GM12878 (cell line): Measurements from ENCODE around the gene EEPD1. TPM values are rescaled to one million over a fixed set of nuclear protein-coding genes. Genes with fewer than 3 reads are reported as not detected.

Source experiments
- ATAC-seq: fragments of 200-7000 bp; cut with Tn5 transposase; 3 replicates; pipeline ENCODE4 v1.9.1; 2020; ENCODE audit warnings: mild to moderate bottlenecking, moderate library complexity
- BruUV-seq: library from RNA; stranded (reverse); fragments of 400-500 nt; replicated peaks from 2 replicates; lab custom pipeline; 2021; lab: Mats Ljungman, UMichigan
- CTCF ChIA-PET: fragments of 300-600 bp; sonication (Branson Sonifier 250); formaldehyde crosslinking; extraction: SDS; loops from one replicate; lab custom pipeline; 2021; ENCODE audit warnings: inconsistent platforms; lab: Yijun Ruan, JAX
- POLR2A ChIA-PET: fragments of 350-600 bp; formaldehyde crosslinking; extraction: SDS; loops from one replicate; lab custom pipeline; 2021; ENCODE audit warnings: inconsistent platforms; lab: Charles Lee
- RAD21 ChIA-PET: fragments of 300-600 bp; sonication (Branson Sonifier 250); formaldehyde crosslinking; loops from one replicate; lab custom pipeline; 2023; ENCODE audit warnings: antibody characterized with exemption; ENCODE audit not compliant: unreplicated experiment; lab: Charles Lee
- SMC1A ChIA-PET: fragments of 300-600 bp; sonication (Branson Sonifier 250); formaldehyde crosslinking; loops from one replicate; lab custom pipeline; 2023; ENCODE audit not compliant: unreplicated experiment, uncharacterized antibody; lab: Charles Lee
- DNase-seq: peaks from one replicate; pipeline ENCODE4 v3.0.0-alpha.2; 2011; ENCODE audit warnings: low read depth, low spot score
- FAIRE-seq: peaks from 3 replicates; lab custom pipeline; 2011; peaks lifted over from hg19 to GRCh38; lab: Jason Lieb, UNC
- H2AFZ ChIP-seq: 2 replicates; pipeline ENCODE4 v1.6.0; 2011; ENCODE audit warnings: low read depth, low read length, control low read depth; ENCODE audit not compliant: control insufficient read depth
- H3K27ac ChIP-seq: 2 replicates; pipeline ENCODE4 v1.5.1; 2011; ENCODE audit warnings: control low read depth; ENCODE audit not compliant: control insufficient read depth, insufficient read depth
- H3K27me3 ChIP-seq, 2 experiments: replicated peaks in 1 of 2; 2 replicates each; pipeline versions ENCODE4 v1.6.0 to v1.6.1; 2011; ENCODE audit warnings: low read length in 1 of 2; ENCODE audit not compliant: control insufficient read depth in 2 of 2, insufficient read depth in 2 of 2
- H3K36me3 ChIP-seq, 2 experiments: 2 replicates each; pipeline ENCODE4 v1.5.1; 2011; ENCODE audit warnings: low read length in 1 of 2; ENCODE audit not compliant: control insufficient read depth in 2 of 2, insufficient read depth in 2 of 2
- H3K4me1 ChIP-seq: 2 replicates; pipeline ENCODE4 v1.6.1; 2011; ENCODE audit warnings: mild to moderate bottlenecking, low read length, moderate library complexity, mixed read lengths; ENCODE audit not compliant: control insufficient read depth, insufficient read depth
- H3K4me2 ChIP-seq: 2 replicates; pipeline ENCODE4 v1.6.0; 2011; ENCODE audit warnings: control low read depth; ENCODE audit not compliant: control insufficient read depth, insufficient read depth
- H3K4me3 ChIP-seq: fragments of 200-600 bp; sonication (generic); 2 replicates; pipeline ENCODE4 v1.5.1; 2016
- H3K79me2 ChIP-seq: 2 replicates; pipeline ENCODE4 v1.6.0; 2011; ENCODE audit warnings: low read length; ENCODE audit not compliant: control insufficient read depth, insufficient read depth
- H3K9ac ChIP-seq: 2 replicates; pipeline ENCODE4 v1.8.0; 2011; ENCODE audit warnings: low read length, control low read depth, mixed read lengths; ENCODE audit not compliant: control insufficient read depth, insufficient read depth
- H3K9me3 ChIP-seq: replicated peaks from 3 replicates; pipeline ENCODE4 v1.5.1; 2011; ENCODE audit warnings: mild to moderate bottlenecking, low read length; ENCODE audit not compliant: control insufficient read depth, insufficient read depth
- H4K20me1 ChIP-seq: 2 replicates; pipeline ENCODE4 v1.6.0; 2011; ENCODE audit not compliant: control insufficient read depth, insufficient read depth
- BRCA1 ChIP-seq: IDR thresholded peaks from 2 replicates; pipeline ENCODE4 v1.6.1; 2011; ENCODE audit warnings: low read depth, low read length, improper control_type of control experiment
- EP300 ChIP-seq, 2 experiments: fragments of 150-350 bp in 1 of 2; IDR thresholded peaks; 2 replicates each; pipeline ENCODE4 v1.6.1; 2011 to 2012; ENCODE audit warnings: low read depth in 2 of 2, low read length in 2 of 2, borderline replicate concordance in 1 of 2, improper control_type of control experiment in 1 of 2, inconsistent platforms in 1 of 2; ENCODE audit not compliant: control insufficient read depth in 1 of 2
- FOXM1 ChIP-seq: IDR thresholded peaks from 2 replicates; pipeline ENCODE4 v1.6.1; 2012; ENCODE audit warnings: low read depth, mild to moderate bottlenecking, inconsistent platforms, low read length, moderate library complexity
- HDGF ChIP-seq: fragments of 450-650 bp; IDR thresholded peaks from 2 replicates; pipeline ENCODE4 v1.6.1; 2016; ENCODE audit warnings: antibody characterized with exemption
- IRF4 ChIP-seq: IDR thresholded peaks from 2 replicates; pipeline ENCODE4 v1.6.1; 2011; ENCODE audit warnings: low read depth, low read length
- JUND ChIP-seq: IDR thresholded peaks from 2 replicates; pipeline ENCODE4 v1.6.1; 2012; ENCODE audit warnings: low read depth, mild to moderate bottlenecking, low read length, improper control_type of control experiment, moderate library complexity
- NR2C1 ChIP-seq: fragments of 450-650 bp; IDR thresholded peaks from 2 replicates; pipeline ENCODE4 v1.6.1; 2017; ENCODE audit warnings: antibody characterized with exemption, mild to moderate bottlenecking, moderate library complexity
- NR2C2 ChIP-seq: IDR thresholded peaks from 2 replicates; pipeline ENCODE4 v1.6.1; 2011; ENCODE audit warnings: borderline replicate concordance, low read depth; ENCODE audit not compliant: control insufficient read depth, insufficient read length
- NR2F1 ChIP-seq: fragments of 450-650 bp; conservative IDR thresholded peaks from 2 replicates; pipeline ENCODE4 v1.6.1; 2017; ENCODE audit warnings: mild to moderate bottlenecking
- POU2F2 ChIP-seq: IDR thresholded peaks from 3 replicates; pipeline ENCODE4 v1.6.1; 2011; ENCODE audit warnings: low read depth, mild to moderate bottlenecking, low read length, borderline replicate concordance
- RBBP5 ChIP-seq: fragments of 200-600 bp; sonication (generic); conservative IDR thresholded peaks from 2 replicates; pipeline ENCODE4 v1.6.1; 2016
- STAT3 ChIP-seq: IDR thresholded peaks from 2 replicates; pipeline ENCODE4 v1.6.1; 2011; ENCODE audit warnings: low read depth, low read length, improper control_type of control experiment
- ZNF592 ChIP-seq: fragments of 450-650 bp; IDR thresholded peaks from 2 replicates; pipeline ENCODE4 v1.6.1; 2017; ENCODE audit warnings: mild to moderate bottlenecking, moderate library complexity
- WGBS: methylation state at CpG from one replicate; pipeline ENCODE4 v1.1.6; 2016; ENCODE audit warnings: low lambda C conversion rate; ENCODE audit not compliant: insufficient replicate concordance, insufficient coverage; ENCODE audit errors: missing lambda C conversion rate; 5-methylcytosine and 5-hydroxymethylcytosine counted together
- in situ Hi-C: fragments of 300-500 bp; cut with MboI; formaldehyde crosslinking; loops from 9 replicates; pipeline ENCODE4 v1.14.3; 2018; ENCODE audit warnings: mixed read lengths
- intact Hi-C: fragments of 100-400 bp; cut with micrococcal nuclease; formaldehyde crosslinking; loops from one replicate; pipeline ENCODE4 v1.14.2; 2022; ENCODE audit not compliant: unreplicated experiment
- polyA plus RNA-seq, 11 experiments: library from polyadenylated mRNA; depleted of rRNA in 4 of 11; unstranded in 6 of 11; stranded (reverse) in 5 of 11; fragments of >200 nt; fragmentation: Nextera tagmentation in 4 of 11; fragmentation: Illumina TruSeq in 1 of 11; extraction: Ambion mirVana in 4 of 11; extraction: Trizol in 1 of 11; gene quantifications; 1 replicate in 1 of 11; 2 replicates in 10 of 11; pipeline versions ENCODE4 v1.2.1 to v1.2.3, GENCODE V29; 2011 to 2016; ENCODE audit warnings: inconsistent platforms in 2 of 11, missing spikeins in 2 of 11, low read depth in 1 of 11
- total RNA-seq, 4 experiments: library from RNA; depleted of rRNA in 3 of 4; stranded (reverse); fragments of >200 nt in 3 of 4; fragmentation: Illumina TruSeq in 1 of 4; extraction: Trizol in 1 of 4; gene quantifications; 2 replicates each; pipeline versions ENCODE4 v1.2.1 to v1.2.3, GENCODE V29; 2013 to 2021

Gene EEPD1
- total and polyA plus RNA-seq, 10 of the 15 experiments (the other 5 are each of a cell fraction or from before 2014, with no cell fraction given), result 0.24 to 2.8 (median 0.86) TPM; not detected in 1

- Histone ChIP-seq H3K9ac (no peak overlapping the region), H3K79me2 (no peaks in the 10 kb centered on the region), H3K4me2 (no peak overlapping the region), H3K4me1 (no peaks in the 10 kb centered on the region; the same call in 1 of the 2 replicates), H2AFZ (0 out of 2 replicates have a peak overlapping the region, but pooled peaks have one; percentile 23), H3K4me3 (no peak overlapping the region), H3K27ac (no peak overlapping the region), H3K9me3 (no peaks in the 10 kb centered on the region), H3K36me3 (no peaks in the 10 kb centered on the region), H4K20me1 (no peaks in the 10 kb centered on the region), H3K27me3 (no peaks in the 10 kb centered on the region; a peak in 1 of 4 replicates)
- ChIA-PET POLR2A (no interaction called here), CTCF (no interaction called here), RAD21 (no interaction called here), SMC1A (interaction anchor here (1.5 kb wide), 1 partner anchor 10 kb away, joined by 3 read pairs; no protein-coding TSS in a partner anchor)
- TF ChIP-seq FOXM1 (no peak), JUND (no peak), POU2F2 (no peak), ZNF592 (0 out of 2 replicates have a peak, but pooled peaks have one; percentile 23), NR2C2 (no peak), STAT3 (no peak), IRF4 (no peak), BRCA1 (no peak), EP300 (IDR thresholded peaks at IDR 0.05; ENCODE audit: borderline replicate concordance in 1 of 2, control insufficient read depth in 1 of 2, low read depth in 2 of 2, low read length in 2 of 2) (no peak), HDGF (no peak), NR2F1 (peak; percentile 53), RBBP5 (no peak), NR2C1 (peak; percentile 66)
- no peak for DNase-seq
- in situ Hi-C loops, result no loop called here
- no peak for FAIRE-seq
- BruUV-seq, result no TSS peak
- intact Hi-C loops, result no loop called here
- ATAC-seq, result no peak
- WGBS, result 71% methylated on average over 4 of the region's 4 CpGs
Observed at GRCh38 chr7:36217211-36217960, 64.3 kb downstream of the EEPD1 start.
